K562 (cell line): ENCODE results near the gene MKNK2.

ENCODE experiments used
- BACH1 ChIP-seq: fragments of 200-800 bp; sonication (Bioruptor generic); IDR thresholded peaks from 2 replicates; pipeline ENCODE4 v1.6.1; 2016; ENCODE audit warnings: missing genetic modification characterization, missing compliant biosample characterization
- CHD1 ChIP-seq: fragments of 200-600 bp; sonication (generic); IDR thresholded peaks from one replicate; pipeline ENCODE4 v1.6.1; 2012; ENCODE audit warnings: mild to moderate bottlenecking, moderate library complexity, low read length, inconsistent platforms
- CTCF ChIP-seq, 3 experiments: IDR thresholded peaks in 2 of 3; conservative IDR thresholded peaks in 1 of 3; 2 replicates each; pipeline ENCODE4 v1.5.1; 2011 to 2012; ENCODE audit warnings: low read length in 3 of 3, mild to moderate bottlenecking in 3 of 3, control low read depth in 2 of 3, improper control_type of control experiment in 1 of 3, inconsistent platforms in 1 of 3, low read depth in 1 of 3, mixed read lengths in 1 of 3, moderate library complexity in 1 of 3; ENCODE audit not compliant: insufficient read depth in 2 of 3
- RBM15 ChIP-seq: fragments of 200-400 bp; formaldehyde crosslinking; IDR thresholded peaks from 2 replicates; pipeline ENCODE4 v1.6.1; 2018; ENCODE audit warnings: mild to moderate bottlenecking, low read length, moderate library complexity; ENCODE audit not compliant: insufficient read depth

- no peak for TF ChIP-seq RBM15
- TF ChIP-seq BACH1 (tag): no peak
- no peak for TF ChIP-seq CHD1
- no peak for TF ChIP-seq CTCF (IDR thresholded peaks at IDR 0.05 in 2 of 3, conservative IDR thresholded peaks at IDR 0.05 in 1 of 3; ENCODE audit: insufficient read depth in 2 of 3, low read depth in 1 of 3, low read length in 3 of 3)
Observed at GRCh38 chr19:1989513-1990229, 61.4 kb downstream of the MKNK2 start.
